Retina (tissue), 1 donor: ENCODE data around the gene PDE4A.
A peak's percentile ranks its signal among the peaks of the same experiment; 100 is the strongest.
"Not testable (repeated sequence)": the region's sequence is repeated elsewhere in the genome, so short reads cannot be mapped to it uniquely, and the experiment has no call there.

Experiments
- DNase-seq: peaks from one replicate; pipeline ENCODE4 v3.0.0-alpha.2; 2016

Gene PDE4A

DNA sequence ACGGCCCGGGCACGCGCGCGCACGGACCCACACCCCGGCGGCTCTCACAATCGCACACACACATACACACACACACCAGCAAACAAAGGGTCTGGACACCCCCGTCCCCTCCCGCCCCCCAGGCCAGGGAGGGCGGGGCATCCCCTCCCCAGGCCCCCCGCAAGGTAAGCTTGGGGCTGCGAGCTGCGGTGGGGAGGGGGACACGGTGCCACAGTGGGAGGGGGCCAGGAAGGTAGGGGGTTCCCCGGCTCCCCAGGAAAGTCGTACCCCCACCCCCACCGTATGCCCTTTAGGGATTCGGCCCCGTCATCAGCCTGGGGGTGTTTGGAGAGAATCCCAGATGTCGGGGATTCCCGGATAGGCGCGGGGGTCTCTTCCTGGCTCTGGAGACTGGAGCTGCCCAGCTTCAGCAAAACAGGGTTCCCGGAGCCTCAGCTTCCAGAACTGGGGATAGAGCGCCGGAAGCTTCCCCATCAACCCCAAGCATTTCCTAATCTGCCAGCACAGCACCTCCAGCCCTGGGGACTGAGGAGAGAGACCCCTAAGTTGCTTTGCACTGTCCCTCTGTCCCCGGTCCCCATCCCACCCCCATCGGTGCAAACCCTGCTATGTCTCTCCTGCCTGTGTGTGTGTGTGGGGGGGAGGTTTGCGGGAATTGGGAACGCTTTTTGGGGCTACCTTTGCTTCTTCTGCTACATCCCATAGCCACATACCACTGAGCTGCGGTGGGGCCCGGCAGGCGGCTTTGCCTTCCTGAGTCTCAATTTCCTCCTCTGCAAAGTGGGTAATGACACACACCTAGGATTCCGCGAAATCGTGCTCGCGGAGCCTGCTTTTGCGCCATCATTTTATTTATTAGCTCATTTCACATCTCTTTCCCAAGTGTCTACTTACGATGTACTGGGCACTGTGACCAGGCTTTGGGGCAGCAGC is 15.2 kb upstream of the PDE4A start:
- DNase-seq: no peak

DNA sequence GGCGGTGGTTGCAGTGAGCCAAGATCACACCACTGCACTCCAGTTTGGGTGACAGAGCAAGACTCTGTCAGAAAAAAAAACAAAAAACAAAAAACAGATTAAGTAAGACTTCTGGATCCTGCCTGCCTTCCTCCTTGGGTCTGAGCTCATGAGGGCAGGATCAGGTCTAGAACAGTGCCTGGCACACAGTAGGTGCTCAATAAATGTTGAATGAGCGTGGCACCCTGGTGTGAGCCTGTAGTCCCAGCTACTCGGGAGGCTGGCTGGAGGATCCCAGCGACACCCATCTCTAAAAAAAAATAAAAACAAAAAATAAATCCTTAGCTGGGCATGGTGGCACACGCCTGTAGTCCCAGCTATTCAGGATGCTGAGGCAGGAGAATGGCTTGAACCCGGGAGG is 14.1 kb upstream of the PDE4A start:
- no peak for DNase-seq

DNA sequence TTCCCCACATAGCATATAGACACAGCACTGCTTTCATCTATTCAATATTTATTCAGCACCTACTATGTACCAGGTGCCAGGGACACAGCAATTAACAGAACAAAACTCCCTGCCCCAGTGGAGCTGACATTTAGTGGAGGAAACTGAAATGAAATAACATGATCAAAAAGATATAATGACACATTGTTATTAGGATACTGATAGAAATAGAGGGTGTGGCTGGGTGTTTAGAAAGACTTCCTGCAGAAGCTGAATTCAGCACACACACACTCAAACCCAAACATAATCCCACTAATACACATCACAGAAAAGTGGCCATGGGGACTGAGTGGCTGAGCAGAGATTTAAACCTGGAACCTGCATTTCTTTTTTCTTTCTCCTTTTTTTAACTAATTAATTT is 13.2 kb upstream of the PDE4A start:
- DNase-seq: no peak

DNA sequence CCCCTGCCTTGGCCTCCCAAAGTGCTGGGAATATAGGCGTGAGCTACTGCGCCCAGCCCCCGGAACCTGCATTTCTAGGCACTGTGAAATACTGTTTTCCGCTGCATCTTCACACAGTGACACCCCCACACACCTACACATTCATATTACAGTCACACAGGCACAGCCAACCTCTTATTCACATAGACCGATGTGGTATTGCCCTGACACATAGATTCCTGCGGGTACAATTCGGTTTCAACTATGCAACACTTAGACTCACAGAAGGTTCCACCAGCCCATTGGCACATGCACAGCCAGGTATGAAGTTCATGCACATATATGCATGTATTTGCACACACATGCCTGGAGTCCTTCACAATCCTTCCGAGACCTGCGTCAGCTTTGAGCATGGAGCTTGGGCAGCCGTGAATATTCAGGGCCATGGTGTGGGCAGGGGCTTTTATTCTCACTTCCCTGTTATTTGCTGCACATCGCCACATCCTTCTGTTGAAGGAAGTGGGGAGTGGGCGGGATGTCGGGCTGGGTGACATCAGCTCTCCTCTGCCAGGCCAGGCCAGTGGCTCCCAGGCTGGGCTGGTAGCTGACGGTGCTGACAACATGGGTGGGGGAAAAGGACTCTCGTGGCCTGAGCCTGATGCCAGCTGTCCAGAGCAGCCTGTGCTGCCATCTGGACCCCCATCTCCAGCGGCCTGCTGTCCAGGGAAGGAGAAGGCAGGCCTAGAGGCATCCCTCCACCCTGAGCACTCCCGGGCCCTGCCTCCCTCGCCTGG is 11.6 kb upstream of the PDE4A start:
- no peak for DNase-seq

DNA sequence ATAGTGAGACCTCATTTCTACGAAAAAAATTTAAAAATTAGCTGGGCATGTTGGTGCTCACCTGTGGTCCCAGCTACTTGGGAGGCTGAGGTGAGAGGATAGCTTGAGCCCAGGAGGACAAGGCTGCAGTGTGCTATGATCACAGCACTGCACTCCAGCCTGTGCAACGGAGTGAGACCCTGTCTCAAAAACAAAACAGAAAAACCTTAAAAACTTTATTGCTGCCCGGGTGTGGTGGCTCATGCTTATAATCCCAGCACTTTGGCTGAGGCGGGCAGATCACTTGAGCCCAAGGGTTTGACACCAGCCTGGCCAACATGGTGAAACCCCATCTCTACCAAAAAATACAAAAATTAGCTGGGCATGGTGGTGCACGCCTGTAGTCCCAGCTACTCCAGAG is 9.1 kb upstream of the PDE4A start:
- DNase-seq: not testable (repeated sequence)

DNA sequence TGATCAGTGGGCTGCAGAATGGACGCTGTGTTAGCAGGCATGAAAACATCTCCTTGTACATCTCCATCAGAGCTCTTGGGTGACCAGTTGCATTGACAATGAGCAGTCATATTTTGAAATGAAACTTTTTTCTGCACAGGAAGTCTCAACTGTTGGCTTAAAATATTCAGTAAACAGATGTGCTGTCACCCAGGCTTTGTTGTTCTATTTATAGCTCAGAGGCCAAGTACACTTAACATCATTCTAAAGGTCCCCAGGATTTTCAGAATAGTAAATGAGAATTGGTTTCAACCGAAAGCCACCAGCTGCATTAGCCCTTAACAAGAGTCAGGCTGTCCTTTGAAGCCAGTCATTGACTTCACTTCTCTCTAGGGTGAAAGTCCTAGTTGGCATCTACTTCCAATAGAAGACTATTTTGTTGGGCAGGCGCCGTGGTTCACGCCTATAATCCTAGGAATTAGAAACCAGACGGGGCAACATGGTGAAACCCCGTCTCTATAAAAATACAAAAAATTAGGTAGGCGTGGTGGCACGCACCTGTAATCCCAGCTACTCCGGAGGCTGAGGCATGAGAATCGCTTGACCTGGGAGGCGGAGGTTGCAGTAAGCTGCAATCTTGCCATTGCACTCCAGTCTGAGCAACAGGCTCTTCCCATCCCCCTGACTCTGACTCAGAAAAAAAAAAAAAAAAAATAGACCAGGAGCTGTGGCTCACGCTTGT is 7.9 kb upstream of the PDE4A start:
- DNase-seq: no peak

DNA sequence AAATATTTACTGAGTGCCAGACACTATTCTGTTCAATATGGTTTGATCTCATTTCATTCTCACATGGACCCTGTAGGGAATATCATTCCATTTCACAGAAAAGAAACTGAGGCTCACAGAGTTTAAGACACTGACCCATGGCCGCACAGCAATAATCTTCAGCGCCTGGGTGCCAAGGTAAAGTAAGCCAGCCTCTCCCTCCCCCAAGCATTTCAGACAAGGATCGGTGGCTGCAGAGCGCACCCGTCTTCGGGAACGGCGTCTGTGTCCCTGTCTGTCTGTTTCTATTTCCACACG is 4.3 kb upstream of the PDE4A start:
- DNase-seq: no peak

DNA sequence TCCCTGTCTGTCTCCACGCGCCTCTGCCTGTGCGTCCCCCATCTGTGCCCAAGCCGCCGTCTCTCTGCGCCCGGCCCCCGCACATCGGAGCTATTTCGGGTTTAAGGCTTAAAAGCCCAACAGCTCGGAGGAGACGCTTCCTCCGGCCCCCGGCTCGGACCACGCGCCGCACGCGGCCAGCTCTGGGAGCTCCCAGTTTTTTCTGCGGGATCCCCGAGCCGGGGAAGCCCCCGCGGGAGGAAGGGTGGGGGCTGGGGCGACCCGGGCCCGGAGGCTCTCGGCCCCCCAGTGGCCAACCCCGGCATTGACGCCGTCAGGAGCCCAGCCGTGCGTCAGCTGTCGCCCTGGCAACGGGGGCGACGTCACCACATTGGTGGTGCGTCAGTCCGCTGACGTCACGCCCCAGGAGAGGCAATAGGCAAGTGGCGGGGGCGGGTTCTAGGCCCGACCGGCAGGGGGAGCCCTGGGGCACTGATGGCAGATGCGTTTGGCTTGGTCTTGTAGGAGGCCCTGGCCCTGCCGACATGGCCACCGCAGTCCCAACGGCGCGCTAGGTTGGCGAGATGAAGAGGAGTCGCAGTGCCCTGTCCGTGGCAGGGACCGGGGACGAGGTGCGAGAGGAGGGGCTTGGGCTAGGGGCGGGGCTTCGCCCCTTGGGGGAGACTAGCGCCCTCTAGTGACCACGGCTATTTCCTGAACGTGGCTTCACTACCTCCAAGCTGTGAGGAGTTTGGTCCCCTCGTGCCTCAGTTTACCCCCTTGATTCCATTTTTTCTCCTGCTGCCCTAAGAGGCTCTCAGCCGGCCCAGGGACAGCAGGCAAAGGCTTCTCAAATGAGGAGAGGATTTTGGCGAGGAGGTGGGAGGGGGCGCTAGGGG is 3.7 kb upstream of the PDE4A start:
- peak; percentile 89 for DNase-seq

DNA sequence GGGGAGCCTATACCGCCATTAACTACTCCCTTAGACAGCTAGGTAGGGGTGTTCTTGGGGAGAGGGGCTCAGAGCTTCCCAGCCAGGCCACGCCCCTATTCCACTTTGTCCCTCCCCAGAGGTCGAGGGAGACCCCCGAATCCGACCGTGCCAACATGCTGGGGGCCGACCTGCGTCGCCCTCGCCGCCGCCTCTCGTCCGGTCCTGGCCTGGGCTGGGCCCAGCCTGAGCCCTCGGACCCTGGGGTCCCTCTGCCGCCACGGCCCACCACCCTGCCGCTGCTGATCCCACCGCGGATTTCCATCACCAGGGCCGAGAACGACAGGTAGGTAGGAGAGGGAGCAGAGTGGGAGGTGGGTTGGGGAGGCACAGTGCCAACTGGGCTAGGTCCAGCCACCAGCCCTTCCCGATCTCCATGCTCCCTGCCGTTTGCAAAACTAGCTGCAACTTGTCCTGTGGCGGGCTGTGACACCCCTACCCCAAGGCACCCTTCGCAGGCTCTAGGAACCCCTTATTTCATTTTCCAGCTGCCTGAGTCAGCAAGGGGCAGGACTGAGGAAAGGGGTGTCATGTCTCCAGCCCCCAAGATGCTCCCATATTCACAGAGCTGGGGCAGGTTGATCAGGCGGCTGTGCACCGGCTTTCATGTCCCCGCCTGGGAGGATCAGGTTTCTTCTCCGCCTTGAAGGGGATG is 2.6 kb upstream of the PDE4A start:
- peak; percentile 43 for DNase-seq

DNA sequence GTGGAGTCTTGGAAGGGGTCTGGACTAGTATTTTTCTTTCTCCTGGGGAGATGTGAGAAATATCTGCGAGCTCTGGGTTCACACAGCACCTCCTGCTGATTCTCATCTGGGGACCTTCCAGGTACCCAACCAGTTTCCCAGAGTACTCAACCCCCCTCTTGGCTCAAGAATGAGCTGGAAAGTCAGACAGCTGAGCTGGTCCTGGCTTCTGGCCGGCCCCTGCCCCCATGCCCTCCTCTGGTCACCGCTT is 2.2 kb upstream of the PDE4A start:
- DNase-seq: no peak

DNA sequence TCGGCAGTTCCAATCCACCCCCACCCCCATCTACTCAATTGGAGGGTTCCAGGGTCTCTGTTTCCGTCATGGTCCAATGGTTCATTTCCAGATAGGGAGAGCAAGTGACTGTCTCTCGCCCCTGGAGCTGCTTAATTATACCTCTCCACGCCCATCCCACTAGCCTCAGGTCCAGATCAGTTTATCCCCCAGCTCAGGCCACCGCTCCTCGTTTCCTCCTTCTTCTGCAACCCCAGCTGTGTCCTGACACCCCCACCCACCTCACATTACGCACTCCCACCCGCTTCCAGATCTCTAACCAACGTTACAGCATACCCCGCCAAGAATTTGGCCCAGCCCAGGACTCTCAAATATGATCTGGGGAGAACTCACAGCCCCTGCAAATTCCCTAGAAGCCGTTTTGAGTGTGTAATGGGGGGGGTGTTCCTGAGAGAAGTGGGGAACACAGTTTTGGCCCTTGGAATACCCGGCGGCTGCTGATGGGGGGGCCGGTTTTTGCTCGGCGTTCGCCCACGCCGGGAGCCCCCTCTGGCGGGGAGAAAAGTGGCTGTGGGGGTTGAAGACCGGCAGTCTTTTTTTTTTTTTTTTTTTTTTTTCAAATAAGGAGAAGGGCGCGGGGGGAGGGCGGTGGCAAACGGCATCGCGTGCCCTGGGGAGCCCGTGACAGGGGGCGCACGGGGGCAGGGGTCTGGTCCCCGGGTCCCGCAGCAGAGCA is 1.7 kb upstream of the PDE4A start:
- DNase-seq: no peak

DNA sequence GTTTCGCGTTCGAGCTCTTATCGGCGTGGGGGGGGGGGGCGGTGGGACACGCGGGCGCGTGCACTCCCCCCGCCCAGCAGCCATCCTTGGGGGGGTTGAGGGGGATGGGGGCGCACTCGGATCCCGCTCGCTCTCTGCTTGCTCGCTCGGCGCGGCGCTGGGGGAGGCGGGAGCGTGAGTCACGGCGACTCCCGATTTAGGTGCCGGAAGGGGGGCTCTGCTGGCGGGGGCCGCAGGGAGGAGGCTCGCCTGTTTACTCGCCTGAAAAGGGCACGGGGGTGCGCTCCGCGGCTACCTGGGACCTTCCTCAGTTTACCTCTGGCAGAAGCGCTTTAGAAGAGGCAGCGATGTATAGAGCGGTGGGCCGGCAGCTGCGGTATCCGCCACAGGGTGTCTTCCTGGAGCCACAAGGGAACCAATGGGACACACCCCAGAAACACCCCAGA is 1.1 kb upstream of the PDE4A start:
- no peak for DNase-seq

DNA sequence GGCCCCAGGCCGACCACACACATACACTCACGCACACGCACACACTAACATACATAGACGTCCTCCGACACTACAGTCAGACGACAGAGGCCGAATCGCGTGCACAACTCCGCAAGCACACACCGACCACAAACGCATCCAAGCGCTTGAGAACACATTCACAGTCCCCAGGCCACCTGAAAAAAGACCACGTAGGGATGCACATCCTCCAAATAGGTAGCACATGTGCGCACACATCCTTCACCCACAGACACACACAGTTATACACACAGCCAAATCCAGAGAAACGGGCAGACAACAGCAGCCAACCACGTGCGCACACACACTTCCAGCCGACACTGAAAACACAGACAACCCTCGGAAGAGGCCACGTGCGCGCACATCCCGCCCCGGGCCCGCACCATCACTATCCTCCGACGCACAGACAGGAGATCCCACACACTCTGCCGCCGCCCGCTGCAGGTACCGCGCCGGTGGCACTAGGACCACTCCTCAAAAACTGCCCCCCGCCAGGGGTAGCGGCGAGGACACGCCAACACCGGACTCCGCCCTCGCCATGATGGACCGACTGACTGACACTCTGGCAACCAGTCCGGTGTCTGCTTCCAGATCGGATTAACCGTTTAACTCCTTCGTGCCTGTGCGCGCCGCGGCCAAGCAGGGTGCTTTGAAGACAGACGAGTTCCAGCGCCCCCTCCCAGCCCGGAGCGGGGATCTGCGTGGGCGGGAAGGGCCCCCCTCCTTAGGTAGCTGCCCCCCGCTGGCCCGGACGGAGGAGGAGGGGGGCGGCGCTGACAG is 493 bp upstream of the PDE4A start:
- peak; percentile 79 for DNase-seq

DNA sequence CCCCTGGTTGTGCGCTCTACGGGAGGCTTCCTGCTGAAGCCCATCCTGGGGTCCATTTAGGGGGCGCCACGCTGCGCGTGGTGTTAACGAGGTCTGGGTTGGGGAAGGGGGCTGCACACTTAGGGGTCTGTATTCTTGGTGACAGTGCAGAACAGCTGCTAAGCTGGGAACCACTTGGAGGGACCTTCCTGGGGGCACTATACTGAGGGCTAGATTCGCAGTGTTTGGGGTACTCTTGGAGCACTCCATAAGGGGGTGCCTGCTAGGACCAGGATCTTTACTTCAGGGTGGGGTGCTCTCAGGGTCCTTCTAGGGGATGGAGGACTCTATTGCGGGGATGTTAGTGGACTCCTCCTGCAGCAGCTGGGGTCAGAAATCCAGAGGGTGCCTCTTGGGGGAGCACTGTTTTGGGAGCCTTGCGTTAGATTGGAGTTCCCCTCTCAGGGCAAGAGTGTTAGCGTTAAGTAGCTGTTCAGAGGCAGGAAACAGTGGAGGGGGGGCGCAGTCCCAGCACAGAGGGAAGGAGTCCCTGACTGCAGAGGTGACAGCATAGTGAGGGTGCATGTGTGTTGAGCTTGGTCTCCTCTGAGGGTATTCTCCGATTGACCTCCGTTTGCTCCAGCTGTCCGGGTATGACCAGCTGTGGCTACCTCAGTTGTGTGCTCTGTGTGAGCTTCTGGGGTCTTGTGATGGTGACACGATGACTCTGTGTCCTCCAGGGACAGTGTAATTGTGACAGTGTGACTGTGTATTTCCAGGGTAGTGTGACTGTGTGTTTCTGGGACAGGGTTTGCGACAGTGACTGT is 1.1 kb downstream of the PDE4A start:
- DNase-seq: no peak

DNA sequence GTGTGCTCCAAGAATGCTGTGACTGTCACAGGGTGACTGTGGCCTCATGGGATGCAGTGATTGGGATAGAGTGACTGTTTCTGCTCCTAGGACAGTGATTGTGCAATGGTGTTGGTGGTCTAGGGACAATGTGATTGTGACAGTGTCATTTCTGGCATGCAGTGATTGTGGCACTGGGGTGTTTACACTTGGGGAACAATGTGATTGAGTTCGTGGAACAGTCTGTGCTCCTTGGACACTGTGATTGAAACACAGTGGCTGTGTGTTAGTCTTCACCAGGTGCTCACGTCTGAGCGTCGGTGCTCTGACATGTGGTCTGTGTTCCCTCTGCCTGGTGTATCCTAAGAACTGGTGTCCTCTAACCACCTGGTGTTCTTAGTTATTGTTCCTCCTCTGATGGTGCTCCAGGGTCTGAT is 1.7 kb downstream of the PDE4A start:
- no peak for DNase-seq

DNA sequence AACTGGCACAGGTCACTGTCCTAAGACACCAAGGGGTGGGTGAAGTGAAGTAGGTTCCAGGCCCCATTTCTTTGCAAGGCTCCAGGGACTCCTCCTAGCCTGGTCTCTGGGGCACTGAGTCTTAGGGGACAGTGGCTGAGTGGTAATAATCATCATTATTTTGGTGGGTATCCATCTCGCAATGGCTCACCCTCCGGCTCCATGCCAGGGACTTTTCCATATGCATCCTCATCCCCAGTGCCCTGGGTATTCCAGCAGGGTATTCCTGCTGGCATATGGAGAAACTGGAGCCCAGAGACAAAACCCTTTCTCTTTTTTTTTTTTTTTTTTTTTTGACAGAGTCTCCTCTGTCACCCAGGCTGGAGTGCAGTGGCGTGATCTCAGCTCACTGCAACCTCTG is 2.5 kb downstream of the PDE4A start:
- no peak for DNase-seq

DNA sequence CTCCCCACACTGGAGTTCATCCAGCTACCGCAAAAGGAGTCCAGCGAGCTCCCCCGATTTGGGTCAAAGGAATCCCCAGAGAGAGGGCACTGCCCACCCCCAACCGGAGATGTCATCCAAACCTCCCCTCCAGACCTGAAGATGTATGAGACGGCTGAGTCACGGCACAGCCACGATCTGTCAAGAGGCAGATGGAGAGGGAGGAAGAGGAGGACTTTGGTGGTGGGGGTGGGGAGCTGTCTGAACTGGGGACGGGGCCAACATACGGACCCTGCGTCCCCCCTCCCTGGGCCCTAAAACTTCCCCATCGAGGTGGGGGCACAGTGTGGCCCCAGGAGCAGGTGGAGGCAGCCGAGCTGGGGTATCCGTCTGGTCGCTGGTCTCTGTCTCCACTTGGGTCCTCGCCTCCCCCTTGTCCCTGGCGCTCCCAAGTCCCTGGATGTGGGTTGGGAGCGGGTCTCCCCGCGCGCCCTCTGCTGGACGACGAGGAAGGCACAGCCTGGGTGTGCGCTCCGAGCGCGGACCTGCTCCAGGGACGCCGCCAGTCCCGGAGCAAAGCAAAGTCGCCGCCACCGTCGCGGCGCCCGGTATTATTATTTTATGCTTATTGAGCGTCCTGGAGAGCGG is 3.8 kb downstream of the PDE4A start:
- peak; percentile 96 for DNase-seq

DNA sequence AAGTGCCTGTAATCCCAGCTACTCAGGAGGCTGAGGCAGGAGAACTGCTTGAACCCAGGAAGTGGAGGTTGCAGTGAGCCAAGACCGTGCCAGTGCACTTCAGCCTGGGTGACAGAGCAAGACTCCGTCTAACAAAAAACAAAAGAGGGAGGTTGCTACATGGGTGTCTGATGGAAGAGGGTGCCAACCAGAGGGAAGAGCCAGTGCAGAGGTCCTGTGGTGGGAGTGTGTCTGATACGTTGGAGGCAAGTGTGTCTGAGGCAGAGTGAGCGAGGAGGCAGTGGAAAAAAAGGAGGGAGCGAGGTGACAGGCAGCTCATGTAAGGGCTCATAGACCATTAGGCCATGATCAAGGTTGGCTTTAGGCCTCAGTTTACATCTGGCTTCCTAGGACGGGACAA is 6.8 kb downstream of the PDE4A start:
- no peak for DNase-seq

DNA sequence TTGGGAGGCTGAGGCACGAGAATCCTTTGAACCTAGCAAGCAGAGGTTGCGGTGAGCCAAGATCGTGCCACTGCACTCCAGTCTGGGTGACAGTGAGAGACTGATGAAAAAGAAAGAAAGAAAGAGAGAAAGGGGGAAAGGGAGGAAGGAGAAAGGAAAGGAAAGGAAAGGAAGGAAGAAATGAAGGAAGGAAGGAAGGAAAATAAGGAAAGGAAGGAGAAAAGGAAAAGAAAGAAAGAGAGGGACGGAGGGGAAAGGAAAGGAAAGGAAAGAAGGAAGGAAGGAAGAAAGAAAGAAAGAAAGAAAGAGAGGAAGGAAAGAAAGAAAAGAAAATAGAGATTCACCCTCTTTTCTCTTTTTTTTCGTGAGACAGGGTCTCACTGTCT is 8.7 kb downstream of the PDE4A start:
- no peak for DNase-seq
